Measurements from ENCODE around the gene PCDHGA12.
"Not testable (repeated sequence)": the region's sequence is repeated elsewhere in the genome, so short reads cannot be mapped to it uniquely, and the experiment has no call there.

GRCh38 chr5:141417494-141418172 is 12.7 kb upstream of the PCDHGA12 start, which contains the start of gene PCDHGB7:
- TF ChIP-seq POLR2A (IDR thresholded peaks at IDR 0.05) = not testable (repeated sequence)
- TF ChIP-seq, protein P1, sequence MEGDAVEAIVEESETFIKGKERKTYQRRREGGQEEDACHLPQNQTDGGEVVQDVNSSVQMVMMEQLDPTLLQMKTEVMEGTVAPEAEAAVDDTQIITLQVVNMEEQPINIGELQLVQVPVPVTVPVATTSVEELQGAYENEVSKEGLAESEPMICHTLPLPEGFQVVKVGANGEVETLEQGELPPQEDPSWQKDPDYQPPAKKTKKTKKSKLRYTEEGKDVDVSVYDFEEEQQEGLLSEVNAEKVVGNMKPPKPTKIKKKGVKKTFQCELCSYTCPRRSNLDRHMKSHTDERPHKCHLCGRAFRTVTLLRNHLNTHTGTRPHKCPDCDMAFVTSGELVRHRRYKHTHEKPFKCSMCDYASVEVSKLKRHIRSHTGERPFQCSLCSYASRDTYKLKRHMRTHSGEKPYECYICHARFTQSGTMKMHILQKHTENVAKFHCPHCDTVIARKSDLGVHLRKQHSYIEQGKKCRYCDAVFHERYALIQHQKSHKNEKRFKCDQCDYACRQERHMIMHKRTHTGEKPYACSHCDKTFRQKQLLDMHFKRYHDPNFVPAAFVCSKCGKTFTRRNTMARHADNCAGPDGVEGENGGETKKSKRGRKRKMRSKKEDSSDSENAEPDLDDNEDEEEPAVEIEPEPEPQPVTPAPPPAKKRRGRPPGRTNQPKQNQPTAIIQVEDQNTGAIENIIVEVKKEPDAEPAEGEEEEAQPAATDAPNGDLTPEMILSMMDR (IDR thresholded peaks at IDR 0.05) = not testable (repeated sequence)

Data from lower leg skin (tissue), 3 donors.